ENCODE measurements around the gene HLA-DRA.
A peak's percentile ranks its signal among the peaks of the same experiment; 100 is the strongest.
"Not testable (repeated sequence)": the region's sequence is repeated elsewhere in the genome, so short reads cannot be mapped to it uniquely, and the experiment has no call there.

HLA-DRA gene

GRCh38 chr6:32432050-32432450 is 7.6 kb upstream of the HLA-DRA start:
- DNase-seq = no peak

- DNase-seq = not testable (repeated sequence)
Measured at GRCh38 chr6:32433950-32434349, 5.7 kb upstream of the HLA-DRA start.

GRCh38 chr6:32436186-32436585 is 3.5 kb upstream of the HLA-DRA start:
- no peak for DNase-seq

GRCh38 chr6:32436995-32437836 is 2.5 kb upstream of the HLA-DRA start:
- DNase-seq = no peak

GRCh38 chr6:32439139-32439538 is 548 bp upstream of the HLA-DRA start:
- DNase-seq = no peak

- DNase-seq = no peak
Measured at GRCh38 chr6:32442243-32442667, 2.6 kb downstream of the HLA-DRA start.

GRCh38 chr6:32442977-32443552 is 3.4 kb downstream of the HLA-DRA start:
- no peak for DNase-seq

DNA sequence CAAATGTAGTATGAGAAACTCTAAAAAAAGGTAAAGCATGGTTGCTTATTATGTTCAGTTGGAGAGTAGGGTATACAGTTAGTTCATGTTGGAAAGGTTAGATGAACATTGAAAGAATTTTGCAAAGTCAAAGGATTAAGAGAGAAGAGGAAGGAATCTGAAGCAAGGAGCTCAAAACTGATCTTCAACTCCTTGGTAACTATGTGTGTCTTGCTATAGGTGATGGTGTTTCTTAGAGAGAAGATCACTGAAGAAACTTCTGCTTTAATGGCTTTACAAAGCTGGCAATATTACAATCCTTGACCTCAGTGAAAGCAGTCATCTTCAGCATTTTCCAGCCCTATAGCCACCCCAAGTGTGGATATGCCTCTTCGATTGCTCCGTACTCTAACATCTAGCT is 4.7 kb downstream of the HLA-DRA start:
- DNase-seq = no peak

DNA sequence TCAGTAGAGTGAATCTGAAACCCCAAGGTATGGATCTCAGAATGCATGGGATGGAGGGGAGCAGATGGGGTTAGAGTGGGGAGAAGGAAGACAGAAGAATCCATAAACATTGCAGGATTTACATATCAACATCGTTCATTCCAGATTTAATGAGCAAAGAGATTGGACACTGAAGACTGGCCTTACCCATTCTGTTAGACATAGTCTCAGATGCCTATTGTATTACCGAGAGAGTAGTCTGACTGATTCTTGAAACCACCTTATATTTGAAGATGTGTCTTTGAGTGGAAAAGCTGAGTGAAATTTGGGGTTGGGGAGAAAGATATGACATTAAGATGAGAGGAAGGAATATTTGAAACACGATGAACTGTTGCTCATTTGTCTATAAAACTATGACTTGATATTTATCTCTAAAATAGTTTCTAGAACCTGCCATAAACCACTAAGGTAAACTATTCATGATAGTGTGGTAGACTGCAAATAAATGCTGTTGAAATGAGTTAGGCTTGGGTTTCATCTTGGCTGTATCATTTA is 5.7 kb downstream of the HLA-DRA start:
- DNase-seq = no peak

- DNase-seq = no peak
Measured at GRCh38 chr6:32447932-32448331, 8.2 kb downstream of the HLA-DRA start.

DNA sequence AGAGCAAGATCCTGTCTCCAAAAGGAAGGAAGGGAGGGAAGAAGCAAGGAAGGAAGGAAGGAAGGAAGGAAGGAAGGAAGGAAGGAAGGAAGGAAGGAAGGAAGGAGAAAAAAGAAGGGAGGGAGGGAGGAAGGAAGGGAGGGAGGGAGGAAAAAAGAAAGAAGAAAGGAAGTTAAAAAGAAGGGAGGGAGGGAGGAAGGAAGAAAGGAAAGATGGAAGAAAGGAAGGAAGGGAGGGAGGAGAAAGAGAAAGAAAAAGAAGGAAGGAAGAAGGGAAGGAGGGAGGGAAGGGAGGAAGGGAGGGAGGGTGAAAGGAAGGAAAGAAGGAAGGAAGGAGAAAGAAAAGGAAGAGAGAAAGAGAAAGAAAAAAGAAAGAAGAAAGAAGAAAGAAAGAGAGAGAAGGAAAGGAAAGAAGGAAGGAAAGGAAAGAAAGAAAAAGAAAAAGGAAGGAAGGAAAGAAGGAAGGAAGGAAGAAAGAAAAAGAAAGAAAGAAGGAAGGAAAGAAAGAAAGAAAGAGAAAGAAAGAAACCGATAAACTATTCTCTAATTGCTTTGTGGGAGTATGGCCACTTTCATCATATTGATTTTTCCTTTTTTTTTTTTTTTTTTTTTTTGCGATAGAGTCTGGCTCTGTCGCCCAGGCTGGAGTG is 9.5 kb downstream of the HLA-DRA start:
- DNase-seq = no peak

- DNase-seq = no peak
Measured at GRCh38 chr6:32457054-32457453, 17.4 kb downstream of the HLA-DRA start.

DNA sequence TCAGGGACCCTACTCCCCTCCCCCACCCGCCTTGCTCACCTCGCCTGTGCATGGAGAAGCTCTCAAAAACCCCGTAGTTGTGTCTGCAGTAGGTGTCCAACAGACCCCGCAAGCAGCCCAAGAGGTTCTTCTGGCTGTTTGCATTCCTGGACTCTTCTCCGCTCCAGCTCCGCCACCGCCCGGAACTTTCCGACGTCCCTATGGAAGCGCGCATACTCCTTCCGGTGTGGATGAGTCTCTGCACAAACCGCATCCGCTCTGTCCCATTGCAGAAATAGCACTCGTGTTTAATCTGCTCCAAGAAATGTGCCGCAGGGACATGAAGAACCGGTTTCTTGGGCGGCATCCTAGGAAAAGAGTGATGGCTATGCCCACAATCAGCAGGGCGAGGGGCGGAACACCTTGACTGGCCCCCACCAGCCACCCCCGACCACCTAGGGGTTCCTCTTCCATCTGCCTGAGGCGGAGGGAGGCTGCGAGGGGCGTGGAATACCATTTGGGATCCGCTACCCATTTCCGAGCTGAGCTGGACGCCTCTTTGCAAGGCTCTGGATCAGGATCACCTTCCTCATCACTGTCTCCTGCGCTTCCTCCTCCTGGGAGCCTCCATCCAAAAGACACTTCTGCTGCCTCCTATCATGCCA is 20.2 kb downstream of the HLA-DRA start:
- DNase-seq = no peak

- DNase-seq = no peak
Measured at GRCh38 chr6:32460528-32460927, 20.8 kb downstream of the HLA-DRA start.

DNA sequence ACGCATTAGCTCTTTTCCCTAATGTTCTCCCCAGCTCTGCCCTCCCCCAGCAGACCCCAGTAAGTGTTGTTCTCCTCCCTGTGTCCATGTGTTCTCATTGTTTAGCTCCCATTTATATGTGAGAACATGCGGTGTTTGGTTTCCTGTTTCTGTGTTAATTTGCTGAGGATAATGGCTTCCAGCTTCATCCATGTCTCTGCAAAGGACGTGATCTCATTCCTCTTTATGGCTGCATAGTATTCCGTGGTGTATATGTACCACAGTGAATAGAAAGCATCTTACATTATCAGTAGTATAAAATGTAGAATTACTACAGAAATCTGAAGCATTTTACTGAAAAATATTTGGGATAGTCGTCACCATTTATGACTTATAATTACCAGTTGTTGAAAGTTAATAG is 21.8 kb downstream of the HLA-DRA start:
- no peak for DNase-seq

- DNase-seq = peak; percentile 82
Measured at GRCh38 chr6:32462609-32463008, 22.9 kb downstream of the HLA-DRA start.

GRCh38 chr6:32467743-32468503 is 28.2 kb downstream of the HLA-DRA start:
- not testable (repeated sequence) for DNase-seq

DNA sequence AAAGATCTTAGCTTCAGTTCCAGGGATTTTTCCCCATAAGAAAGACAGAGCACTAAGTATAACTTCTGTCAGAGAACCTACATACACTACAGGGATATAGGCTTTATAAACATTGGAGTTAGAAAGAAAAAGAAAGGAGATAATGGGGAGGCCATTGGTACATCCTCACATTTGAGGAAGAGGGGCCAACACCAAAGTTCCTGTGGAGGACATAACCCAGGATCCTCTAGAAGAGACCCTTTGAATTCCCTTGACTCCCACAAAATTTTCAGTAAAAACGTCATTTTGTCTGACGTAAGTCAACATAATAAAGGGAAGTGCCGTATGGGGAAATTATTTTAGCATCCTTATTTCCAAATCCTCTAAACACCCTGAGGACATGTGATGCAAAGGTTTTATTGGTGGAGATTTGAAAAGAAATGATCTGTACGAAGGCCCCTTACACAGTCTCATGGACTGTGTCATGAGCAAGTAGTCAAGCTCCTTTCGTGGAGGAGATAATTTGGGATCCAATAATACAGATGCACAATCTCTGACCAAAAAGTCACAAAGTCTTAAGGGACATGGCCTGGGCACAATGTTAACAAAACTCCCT is 33.2 kb downstream of the HLA-DRA start:
- no peak for DNase-seq

GRCh38 chr6:32473376-32474348 is 34.0 kb downstream of the HLA-DRA start:
- not testable (repeated sequence) for DNase-seq

DNA sequence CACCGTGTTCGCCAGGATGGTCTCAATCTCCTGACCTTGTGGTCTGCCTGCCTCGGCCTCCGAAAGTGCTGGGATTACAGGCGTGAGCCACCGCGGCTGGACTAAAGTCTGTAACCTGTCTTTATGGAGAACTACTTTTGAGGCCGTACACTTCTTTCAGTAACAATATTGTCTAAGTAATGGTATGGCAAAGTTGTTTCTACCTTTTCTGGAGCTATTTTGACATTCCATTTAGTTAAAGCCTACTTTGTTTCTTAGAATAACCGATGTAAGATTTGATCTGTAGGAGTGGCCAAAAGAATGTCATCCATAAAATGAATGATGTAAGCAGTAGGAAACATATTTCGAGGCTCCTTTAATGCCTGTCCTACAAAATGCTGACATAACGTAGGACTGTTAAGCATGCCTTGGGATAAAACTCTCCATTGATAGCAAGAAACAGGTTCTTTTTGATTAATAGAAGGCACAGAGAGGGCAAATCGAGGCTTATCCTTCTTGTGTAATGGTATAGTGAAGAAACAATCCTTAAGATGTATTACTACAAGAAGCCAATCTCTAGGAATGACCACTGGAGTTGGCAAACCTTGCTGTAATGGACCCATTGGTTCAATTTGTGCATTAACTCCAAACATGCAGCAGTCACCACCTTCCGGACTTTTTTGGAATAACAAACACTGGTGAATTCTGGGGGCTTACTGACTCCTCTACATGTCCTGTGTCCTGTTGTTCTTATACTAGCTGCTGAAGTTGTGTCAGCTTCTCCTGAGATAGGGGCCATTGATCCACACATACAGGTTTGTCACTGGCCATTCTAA is 35.9 kb downstream of the HLA-DRA start:
- DNase-seq = no peak
